H9 (cell line): ENCODE results near the gene TRABD2B. TPM values are rescaled to one million over a fixed set of nuclear protein-coding genes. Genes with fewer than 3 reads are reported as not detected.

ENCODE experiments used
- DNase-seq: peaks from one replicate; pipeline ENCODE4 v3.0.0-alpha.2; 2017
- H2AFZ ChIP-seq: one replicate; pipeline ENCODE4 v1.6.1; 2013; ENCODE audit warnings: mild to moderate bottlenecking, low read length, control low read depth, moderate library complexity
- H2AK5ac ChIP-seq: 2 replicates; pipeline ENCODE4 v1.6.1; 2013; ENCODE audit warnings: low read length, control low read depth, mixed read lengths; ENCODE audit not compliant: insufficient read length
- H2BK120ac ChIP-seq: one replicate; pipeline ENCODE4 v1.6.1; 2013; ENCODE audit warnings: low read depth, mild to moderate bottlenecking, low read length, control low read depth, inconsistent platforms; ENCODE audit not compliant: poor library complexity, severe bottlenecking
- H2BK12ac ChIP-seq: 2 replicates; pipeline ENCODE4 v1.6.1; 2013; ENCODE audit warnings: low read length, control low read depth, mixed read lengths, low read depth; ENCODE audit not compliant: insufficient read length
- H2BK15ac ChIP-seq: 2 replicates; pipeline ENCODE4 v1.6.1; 2013; ENCODE audit warnings: low read depth, low read length, control low read depth
- H2BK20ac ChIP-seq: one replicate; pipeline ENCODE4 v1.6.1; 2013; ENCODE audit warnings: low read depth, mild to moderate bottlenecking, low read length, control low read depth, inconsistent platforms; ENCODE audit not compliant: poor library complexity, severe bottlenecking
- H2BK5ac ChIP-seq: 2 replicates; pipeline ENCODE4 v1.6.1; 2013; ENCODE audit warnings: low read length, control low read depth, mixed read lengths; ENCODE audit not compliant: insufficient read length
- H3K14ac ChIP-seq: 2 replicates; pipeline ENCODE4 v1.6.1; 2013; ENCODE audit warnings: low read length, control low read depth; ENCODE audit not compliant: insufficient read depth
- H3K18ac ChIP-seq: 2 replicates; pipeline ENCODE4 v1.6.1; 2013; ENCODE audit warnings: low read depth, mild to moderate bottlenecking, mixed read lengths, low read length, control low read depth; ENCODE audit not compliant: insufficient read length
- H3K23ac ChIP-seq: 2 replicates; pipeline ENCODE4 v1.6.1; 2013; ENCODE audit warnings: low read length, control low read depth, mixed read lengths, low read depth; ENCODE audit not compliant: insufficient read length
- H3K23me2 ChIP-seq: 2 replicates; pipeline ENCODE4 v1.6.1; 2013; ENCODE audit warnings: low read depth, mild to moderate bottlenecking, mixed read lengths, low read length, control low read depth; ENCODE audit not compliant: insufficient read length, poor library complexity, severe bottlenecking
- H3K27ac ChIP-seq: 2 replicates; pipeline ENCODE4 v1.5.1; 2013; ENCODE audit warnings: low read length, control low read depth, mixed read lengths, low read depth; ENCODE audit not compliant: insufficient read length
- H3K27me3 ChIP-seq: 2 replicates; pipeline ENCODE4 v1.6.1; 2013; ENCODE audit warnings: low read length, control low read depth, inconsistent platforms; ENCODE audit not compliant: insufficient read depth
- H3K4ac ChIP-seq: 2 replicates; pipeline ENCODE4 v1.6.1; 2013; ENCODE audit warnings: low read depth, mild to moderate bottlenecking, control low read depth, inconsistent platforms, low read length, moderate library complexity
- H3K4me1 ChIP-seq: 2 replicates; pipeline ENCODE4 v1.6.1; 2013; ENCODE audit warnings: low read length, control low read depth, inconsistent platforms; ENCODE audit not compliant: insufficient read depth
- H3K4me2 ChIP-seq: 2 replicates; pipeline ENCODE4 v1.6.1; 2013; ENCODE audit warnings: low read length, control low read depth, mixed read lengths; ENCODE audit not compliant: insufficient read length, insufficient read depth
- H3K56ac ChIP-seq: 2 replicates; pipeline ENCODE4 v1.6.1; 2013; ENCODE audit warnings: low read depth, mild to moderate bottlenecking, mixed read lengths, low read length, control low read depth; ENCODE audit not compliant: insufficient read length
- H3K79me1 ChIP-seq: 2 replicates; pipeline ENCODE4 v1.6.1; 2013; ENCODE audit warnings: low read depth, mild to moderate bottlenecking, moderate library complexity, low read length, control low read depth, inconsistent platforms; ENCODE audit not compliant: insufficient read depth, poor library complexity, severe bottlenecking
- H3K79me2 ChIP-seq: 2 replicates; pipeline ENCODE4 v1.6.1; 2013; ENCODE audit warnings: low read length, control low read depth, inconsistent platforms; ENCODE audit not compliant: insufficient read depth
- H3K9ac ChIP-seq: 2 replicates; pipeline ENCODE4 v1.6.1; 2013; ENCODE audit warnings: low read length, control low read depth, mixed read lengths; ENCODE audit not compliant: insufficient read length; ENCODE audit errors: extremely low read depth
- H3K9me3 ChIP-seq: one replicate; pipeline ENCODE4 v1.6.1; 2013; ENCODE audit warnings: low read depth, low read length, inconsistent platforms; ENCODE audit not compliant: control insufficient read depth
- H3T11ph ChIP-seq: one replicate; pipeline ENCODE4 v1.6.1; 2013; ENCODE audit warnings: mild to moderate bottlenecking, low read length, control low read depth, inconsistent platforms
- H4K20me1 ChIP-seq: one replicate; pipeline ENCODE4 v1.6.1; 2013; ENCODE audit not compliant: control insufficient read depth, insufficient read length, insufficient read depth
- H4K5ac ChIP-seq: 2 replicates; pipeline ENCODE4 v1.6.1; 2013; ENCODE audit warnings: low read depth, mild to moderate bottlenecking, mixed read lengths, low read length, control low read depth; ENCODE audit not compliant: insufficient read length
- H4K8ac ChIP-seq: replicated peaks from 2 replicates; pipeline ENCODE4 v1.6.1; 2013; ENCODE audit warnings: low read length, control low read depth, mixed read lengths, low read depth; ENCODE audit not compliant: insufficient read length
- H4K91ac ChIP-seq: 2 replicates; pipeline ENCODE4 v1.6.1; 2013; ENCODE audit warnings: low read depth, mild to moderate bottlenecking, moderate library complexity, mixed read lengths, low read length, control low read depth; ENCODE audit not compliant: insufficient read length
- H3K27ac Mint-ChIP-seq, 3 experiments: 2 replicates in 2 of 3; 3 replicates in 1 of 3; pipeline ENCODE4 v1.8.0; 2020 to 2021; ENCODE audit warnings: mixed read lengths in 3 of 3, mild to moderate bottlenecking in 1 of 3, moderate library complexity in 1 of 3
- H3K27me3 Mint-ChIP-seq: 2 replicates; pipeline ENCODE4 v1.8.0; 2021; ENCODE audit warnings: low read depth, mild to moderate bottlenecking, moderate library complexity, mixed read lengths
- H3K36me3 Mint-ChIP-seq, 3 experiments: 2 replicates in 2 of 3; 3 replicates in 1 of 3; pipeline ENCODE4 v1.8.0; 2020 to 2021; ENCODE audit warnings: low read depth in 3 of 3, mixed read lengths in 3 of 3; ENCODE audit not compliant: insufficient read depth in 1 of 3
- H3K4me1 Mint-ChIP-seq, 2 experiments: 2 replicates each; pipeline ENCODE4 v1.8.0; 2020; ENCODE audit warnings: mixed read lengths in 2 of 2
- H3K4me3 Mint-ChIP-seq, 2 experiments: 2 replicates in 1 of 2; 3 replicates in 1 of 2; pipeline ENCODE4 v1.8.0; 2020 to 2021; ENCODE audit warnings: mild to moderate bottlenecking in 2 of 2, mixed read lengths in 2 of 2, moderate library complexity in 1 of 2
- H3K9me3 Mint-ChIP-seq, 2 experiments: 2 replicates in 1 of 2; 3 replicates in 1 of 2; pipeline ENCODE4 v1.8.0; 2020; ENCODE audit warnings: mild to moderate bottlenecking in 2 of 2, mixed read lengths in 2 of 2, moderate library complexity in 1 of 2
- whole genome bisulfite sequencing: extraction: QIAGEN DNeasy Blood & Tissue Kit; methylation state at CpG from one replicate; pipeline ENCODE4 v1.1.7; 2013; ENCODE audit warnings: missing lambda C conversion rate, low lambda C conversion rate, mixed read lengths; ENCODE audit not compliant: insufficient read length; ENCODE audit errors: extremely low coverage; 5-methylcytosine and 5-hydroxymethylcytosine counted together
- total RNA-seq: library from RNA; stranded (reverse); gene quantifications from 2 replicates; pipeline ENCODE4 v1.2.1, GENCODE V29; 2021
- TF ChIP-seq, protein P1 (sequence below): fragments of 200-600 bp; sonication (generic); conservative IDR thresholded peaks from 3 replicates; pipeline ENCODE4 v1.8.0; 2021; ENCODE audit warnings: antibody characterized with exemption, mild to moderate bottlenecking

Gene TRABD2B
- total RNA-seq, 1 experiment from 2014 or later: 2.3 TPM

DNA sequence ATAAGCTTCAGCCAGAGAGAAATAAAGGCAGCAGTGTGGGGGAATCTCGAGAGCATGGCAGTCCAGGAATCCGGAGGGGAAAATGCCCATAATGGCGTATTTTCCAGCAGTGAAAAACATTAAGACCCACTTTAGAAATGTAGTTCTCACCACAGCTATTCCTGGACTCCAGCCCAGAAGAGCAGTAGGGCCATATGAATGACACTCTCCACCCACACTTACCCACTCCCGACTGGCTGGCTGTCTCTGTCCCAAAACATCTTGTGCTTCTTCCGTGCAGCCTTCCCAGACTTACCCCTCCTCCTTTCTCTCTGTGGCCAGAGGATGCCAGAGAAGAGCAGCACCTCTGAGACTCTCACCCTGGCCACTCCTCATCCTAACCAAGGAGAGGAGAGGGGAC lies 56.4 kb downstream of the TRABD2B start:
- H2BK12ac ChIP-seq: no peak overlapping the region
- no peaks in the 10 kb centered on the region for H3K27me3 ChIP-seq
- H3K79me1 ChIP-seq: no peaks in the 10 kb centered on the region
- no peak overlapping the region for H3T11ph ChIP-seq
- H3K27ac Mint-ChIP-seq: no peak overlapping the region
- TF ChIP-seq, protein P1, sequence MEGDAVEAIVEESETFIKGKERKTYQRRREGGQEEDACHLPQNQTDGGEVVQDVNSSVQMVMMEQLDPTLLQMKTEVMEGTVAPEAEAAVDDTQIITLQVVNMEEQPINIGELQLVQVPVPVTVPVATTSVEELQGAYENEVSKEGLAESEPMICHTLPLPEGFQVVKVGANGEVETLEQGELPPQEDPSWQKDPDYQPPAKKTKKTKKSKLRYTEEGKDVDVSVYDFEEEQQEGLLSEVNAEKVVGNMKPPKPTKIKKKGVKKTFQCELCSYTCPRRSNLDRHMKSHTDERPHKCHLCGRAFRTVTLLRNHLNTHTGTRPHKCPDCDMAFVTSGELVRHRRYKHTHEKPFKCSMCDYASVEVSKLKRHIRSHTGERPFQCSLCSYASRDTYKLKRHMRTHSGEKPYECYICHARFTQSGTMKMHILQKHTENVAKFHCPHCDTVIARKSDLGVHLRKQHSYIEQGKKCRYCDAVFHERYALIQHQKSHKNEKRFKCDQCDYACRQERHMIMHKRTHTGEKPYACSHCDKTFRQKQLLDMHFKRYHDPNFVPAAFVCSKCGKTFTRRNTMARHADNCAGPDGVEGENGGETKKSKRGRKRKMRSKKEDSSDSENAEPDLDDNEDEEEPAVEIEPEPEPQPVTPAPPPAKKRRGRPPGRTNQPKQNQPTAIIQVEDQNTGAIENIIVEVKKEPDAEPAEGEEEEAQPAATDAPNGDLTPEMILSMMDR: no peak
- no peak for DNase-seq
- no peak overlapping the region for H2BK5ac ChIP-seq
- no peaks in the 10 kb centered on the region for H4K20me1 ChIP-seq
- H3K14ac ChIP-seq: no peak overlapping the region
- H3K9ac ChIP-seq: no peak overlapping the region
- no peaks in the 10 kb centered on the region for H3K4me1 ChIP-seq
- no peaks in the 10 kb centered on the region for H3K4me1 Mint-ChIP-seq
- no peak overlapping the region for H2AK5ac ChIP-seq
- no peak overlapping the region for H3K27ac ChIP-seq
- H2AFZ ChIP-seq: no peak overlapping the region
- H3K18ac ChIP-seq: no peak overlapping the region
- no peak overlapping the region for H2BK120ac ChIP-seq
- no peak overlapping the region for H2BK15ac ChIP-seq
- H3K56ac ChIP-seq: no peak overlapping the region
- no peak overlapping the region for H4K91ac ChIP-seq
- H2BK20ac ChIP-seq: no peak overlapping the region
- WGBS: no CpG with 5 or more reads among the region's 5 CpGs
- no peaks in the 10 kb centered on the region; a peak in 1 of 7 replicates for H3K36me3 Mint-ChIP-seq
- peaks cover 7% of the 10 kb centered on the region for H3K27me3 Mint-ChIP-seq
- H3K23me2 ChIP-seq: no peaks in the 10 kb centered on the region
- no peak overlapping the region for H4K8ac ChIP-seq
- H4K5ac ChIP-seq: no peak overlapping the region
- H3K4ac ChIP-seq: no peak overlapping the region
- no peak overlapping the region for H3K23ac ChIP-seq
- H3K79me2 ChIP-seq: peaks cover 3% of the 10 kb centered on the region; the same call in 1 of the 2 replicates
- no peaks in the 10 kb centered on the region for H3K9me3 ChIP-seq
- no peaks in the 10 kb centered on the region for H3K9me3 Mint-ChIP-seq
- no peak overlapping the region for H3K4me2 ChIP-seq
- no peak overlapping the region for H3K4me3 Mint-ChIP-seq
